ENCODE data around the gene C16orf87.
A peak's percentile ranks its signal among the peaks of the same experiment; 100 is the strongest.

C16orf87 gene

DNA sequence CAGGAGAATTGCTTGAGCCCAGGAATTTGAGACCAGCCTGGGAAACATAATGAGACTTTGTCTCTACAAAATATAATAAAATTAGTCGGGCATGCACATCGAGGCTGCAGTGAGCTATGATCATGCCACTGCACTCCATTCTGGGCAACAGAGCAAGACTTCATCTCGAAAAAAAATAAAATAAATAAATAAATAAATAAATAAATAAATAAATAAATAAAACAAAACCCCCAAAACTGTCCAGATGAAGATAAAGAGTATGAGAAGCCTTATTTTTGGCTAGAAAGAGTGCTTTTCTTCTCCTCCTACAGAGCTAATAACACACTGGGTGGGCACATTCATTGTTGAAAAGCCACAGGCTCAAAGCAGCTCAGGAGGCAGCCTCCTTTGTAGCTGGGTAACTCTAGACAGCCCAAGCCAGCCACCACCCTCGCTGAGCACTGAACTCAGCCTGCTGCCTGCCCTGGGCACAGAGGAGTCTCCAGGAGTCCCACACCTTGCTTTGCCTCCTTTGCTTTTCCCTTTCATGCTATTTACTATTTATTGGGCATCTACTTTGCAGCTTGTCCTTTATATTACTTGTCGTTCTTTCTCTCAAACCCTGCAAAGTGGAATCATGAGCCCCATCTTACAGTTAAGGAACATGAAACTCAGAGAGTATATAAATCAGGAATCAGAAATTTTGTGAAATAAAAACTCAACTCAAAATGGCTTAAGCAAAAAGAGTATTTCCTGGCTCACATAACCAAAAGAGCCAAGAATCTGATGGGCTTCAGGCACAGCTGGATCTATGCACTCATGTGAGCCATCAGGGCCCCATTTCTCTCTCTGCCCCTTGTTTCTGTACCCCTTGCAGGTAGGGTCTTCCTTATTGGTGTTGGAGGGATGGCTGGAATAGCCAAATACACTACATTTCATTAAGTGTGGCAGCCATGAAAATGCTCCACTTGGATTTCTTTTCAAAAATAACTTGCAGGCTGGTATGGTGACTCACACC, 18.1 kb upstream of the C16orf87 start:
- in situ Hi-C loops (cut with HindIII; ENCODE audit: low pct_ligation_motif_present, low pct_unique_long_range_greater_than_20kb, low sequenced_read_pairs) = no loop called here

DNA sequence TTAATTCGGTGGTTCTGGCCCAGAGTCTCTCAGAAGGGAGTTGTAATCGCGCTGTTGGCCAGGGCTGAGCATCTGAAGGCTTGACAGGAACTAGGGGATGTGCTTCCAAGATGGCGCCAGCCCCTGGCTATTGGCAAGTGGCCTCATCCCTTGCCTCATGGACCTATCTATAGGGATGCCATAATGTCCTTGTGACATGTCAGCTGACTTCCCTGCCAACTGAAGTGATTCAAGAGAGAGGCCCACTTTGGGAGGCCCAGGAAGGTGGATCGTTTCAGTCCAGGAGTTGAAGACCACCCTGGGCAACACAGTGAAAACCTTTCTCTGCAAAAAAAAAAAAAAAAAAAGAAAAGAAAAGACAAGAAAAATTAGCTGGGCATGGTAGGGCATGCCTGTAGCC, 15.0 kb upstream of the C16orf87 start:
- in situ Hi-C loops (cut with HindIII; ENCODE audit: low pct_ligation_motif_present, low pct_unique_long_range_greater_than_20kb, low sequenced_read_pairs) = no loop called here
- no peak for DNase-seq

More for the DNA sequence above, 18.1 kb upstream of the C16orf87 start:
- DNase-seq = no peak

DNA sequence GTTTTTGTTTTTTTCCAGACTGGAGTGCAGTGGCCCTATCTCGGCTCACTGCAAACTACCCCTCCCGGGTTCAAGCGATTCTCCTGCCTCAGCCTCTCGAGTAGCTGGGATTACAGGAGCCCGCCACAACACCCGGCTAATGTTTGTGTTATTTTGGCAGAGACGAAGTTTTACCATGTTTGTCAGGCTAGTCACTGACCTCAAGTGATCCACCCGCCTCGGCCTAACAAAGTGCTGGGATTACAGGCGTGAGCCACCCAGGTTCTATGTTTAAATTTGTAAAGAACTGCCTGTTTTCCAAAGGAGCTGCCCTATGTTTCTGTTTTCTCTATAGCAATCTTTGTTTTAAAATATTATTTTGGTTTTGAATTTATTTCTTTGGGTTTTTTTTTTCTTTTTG, 13.8 kb upstream of the C16orf87 start:
- in situ Hi-C loops (cut with HindIII; ENCODE audit: low pct_ligation_motif_present, low pct_unique_long_range_greater_than_20kb, low sequenced_read_pairs) = no loop called here
- no peak for DNase-seq

DNA sequence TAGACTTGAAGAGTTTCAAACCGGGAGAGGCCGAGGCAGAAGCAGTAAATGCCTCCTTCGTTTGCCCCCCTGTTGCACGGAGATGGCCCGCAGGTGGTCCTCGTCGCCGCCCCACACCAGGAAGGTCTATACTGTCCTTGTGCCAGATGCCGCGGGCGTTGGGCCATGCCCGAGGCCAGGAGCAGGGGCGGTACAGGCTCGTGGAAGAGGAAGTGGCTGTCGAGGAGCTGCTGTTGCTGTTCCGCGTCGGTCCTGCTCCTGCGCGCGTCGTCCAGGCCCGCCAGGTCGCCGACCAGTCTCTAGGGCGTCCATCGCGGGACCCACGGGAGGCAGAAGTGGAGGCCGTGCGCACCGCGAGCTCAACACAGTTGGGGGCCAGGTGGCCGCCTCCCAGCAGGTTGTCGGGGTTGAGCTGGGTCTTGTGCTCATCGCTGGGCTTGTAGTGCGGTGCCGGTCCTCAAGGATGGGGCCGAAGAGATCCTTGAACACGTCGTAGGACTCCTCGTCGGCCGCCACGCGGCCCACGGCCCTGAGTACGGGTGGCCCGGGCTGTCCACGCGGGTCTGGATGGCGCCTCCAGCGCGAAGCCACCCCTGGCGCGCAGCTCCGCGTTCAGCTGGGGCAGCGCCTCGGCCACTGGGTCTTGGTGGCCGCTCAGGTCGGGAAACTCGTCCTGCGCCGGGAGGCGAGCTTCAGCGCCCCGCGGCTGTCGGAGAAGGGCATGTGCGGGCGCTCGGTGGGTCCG, 13.1 kb upstream of the C16orf87 start:
- in situ Hi-C loops (cut with HindIII; ENCODE audit: low pct_ligation_motif_present, low pct_unique_long_range_greater_than_20kb, low sequenced_read_pairs) = no loop called here
- no peak for DNase-seq

DNA sequence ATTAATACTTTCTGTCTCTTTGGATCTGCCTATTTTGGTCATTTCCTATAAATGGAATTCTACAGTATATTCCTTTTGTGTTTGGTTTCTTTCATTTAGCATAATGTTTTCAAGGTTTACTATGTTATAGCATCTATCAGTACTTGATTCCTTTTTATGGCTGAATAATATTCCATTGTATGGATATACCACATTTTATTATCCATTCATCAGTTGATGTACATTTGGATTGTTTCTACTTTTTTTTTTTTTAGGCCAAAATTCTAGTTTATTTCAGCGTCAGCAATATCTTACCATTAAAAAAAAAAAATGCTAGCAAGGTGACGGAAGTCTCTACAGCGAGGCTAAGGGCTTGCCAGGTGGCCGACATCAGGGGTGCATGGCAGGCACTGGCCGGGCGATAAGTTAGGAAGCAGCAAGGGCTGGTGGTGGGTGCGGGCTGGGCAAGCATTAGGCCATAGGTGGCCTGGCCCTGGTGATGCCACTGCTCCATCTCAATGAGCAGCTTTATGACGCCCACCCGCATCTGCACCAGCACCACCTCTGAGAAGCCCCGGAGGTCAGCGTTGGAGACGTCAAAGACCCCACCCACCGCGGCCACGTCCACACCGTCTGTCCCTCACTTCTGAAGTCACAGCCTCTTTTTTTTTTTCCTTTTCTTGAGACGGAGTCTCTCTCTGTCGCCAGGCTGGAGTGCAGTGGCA, 11.4 kb upstream of the C16orf87 start:
- no peak for DNase-seq
- in situ Hi-C loops (cut with HindIII; ENCODE audit: low pct_ligation_motif_present, low pct_unique_long_range_greater_than_20kb, low sequenced_read_pairs) = no loop called here

DNA sequence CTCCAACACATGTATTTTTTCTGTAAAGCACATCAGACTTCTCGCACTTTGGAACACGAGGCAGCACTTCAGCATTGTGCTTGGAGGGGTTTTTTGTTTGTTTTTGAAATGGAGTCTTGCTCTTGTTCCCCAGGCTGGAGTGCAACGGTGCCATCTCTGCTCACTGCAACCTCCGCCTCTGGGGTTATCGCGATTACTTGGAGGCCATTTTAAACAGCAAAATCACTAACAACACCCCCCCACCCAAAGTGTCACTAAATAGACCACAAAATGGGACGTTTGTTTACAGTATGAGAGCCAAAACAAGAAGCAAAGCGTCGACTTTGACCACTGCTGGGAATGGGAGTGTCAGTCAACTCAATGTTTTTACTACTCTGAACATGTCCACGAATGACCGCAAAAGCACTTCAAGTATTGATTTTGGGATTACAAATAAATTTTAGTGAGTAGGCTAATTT, 9.0 kb upstream of the C16orf87 start:
- DNase-seq = no peak
- in situ Hi-C loops (cut with HindIII; ENCODE audit: low pct_ligation_motif_present, low pct_unique_long_range_greater_than_20kb, low sequenced_read_pairs) = no loop called here

DNA sequence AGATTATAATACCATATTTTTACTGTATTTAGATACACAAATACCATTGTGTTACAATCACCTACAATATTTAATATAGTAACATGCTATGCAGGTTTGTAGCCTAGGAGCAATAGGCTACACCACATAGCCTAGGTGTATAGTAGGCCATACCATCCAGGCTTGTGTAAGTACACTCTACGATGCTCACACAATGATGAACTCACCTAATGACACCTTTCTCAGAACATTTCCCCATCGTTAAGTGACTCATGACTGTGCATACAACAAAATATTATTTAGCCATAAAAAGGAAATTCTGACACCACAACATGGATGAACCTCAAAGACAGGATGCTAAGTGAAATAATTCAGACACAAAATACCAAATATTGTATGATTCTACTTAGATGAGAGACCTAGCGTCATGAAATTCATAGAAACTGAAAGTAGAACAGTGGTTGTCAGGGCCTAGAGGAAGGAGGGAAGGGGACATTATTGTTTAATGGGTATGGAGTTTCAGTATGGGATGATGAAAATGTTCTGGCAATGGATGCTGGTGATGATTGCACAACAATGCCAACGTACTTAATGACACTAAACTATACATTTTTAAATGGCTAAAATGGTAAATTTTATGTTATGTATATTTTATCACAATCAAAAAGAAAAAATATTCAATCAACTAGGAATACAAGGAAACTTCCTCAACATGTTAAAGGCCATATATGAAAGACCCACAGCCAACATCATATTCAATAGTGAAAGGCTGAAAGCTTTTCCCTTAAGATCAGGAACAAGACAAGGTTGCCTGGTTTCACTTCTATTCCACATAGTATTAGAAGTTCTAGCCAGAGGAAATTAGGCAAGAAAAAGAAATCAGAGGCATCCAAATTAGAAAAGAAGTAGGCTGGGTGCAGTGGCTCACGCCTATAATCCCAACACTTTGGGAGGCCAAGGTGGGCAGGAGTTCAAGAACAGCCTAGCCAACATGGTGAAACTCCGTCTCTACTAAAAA, 5.9 kb upstream of the C16orf87 start:
- DNase-seq = no peak
- in situ Hi-C loops (cut with HindIII; ENCODE audit: low pct_ligation_motif_present, low pct_unique_long_range_greater_than_20kb, low sequenced_read_pairs) = no loop called here

DNA sequence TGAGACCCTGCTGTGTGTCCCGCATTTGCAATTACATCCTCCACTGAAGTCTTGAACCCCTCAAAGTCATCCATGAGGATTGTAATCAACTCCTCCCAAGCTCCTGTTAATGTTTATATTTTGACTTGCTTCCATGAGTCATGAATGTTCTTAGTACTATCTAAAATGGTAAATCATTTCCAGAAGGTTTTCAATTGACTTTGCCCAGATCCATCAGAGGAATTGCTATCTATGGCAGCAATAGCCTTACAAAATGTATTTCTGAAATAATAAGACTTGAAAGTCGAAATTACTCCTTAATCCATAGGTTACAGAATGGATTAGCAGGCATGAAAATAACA, 2.5 kb upstream of the C16orf87 start:
- in situ Hi-C loops (cut with HindIII; ENCODE audit: low pct_ligation_motif_present, low pct_unique_long_range_greater_than_20kb, low sequenced_read_pairs) = no loop called here
- peak; percentile 86 for DNase-seq

DNA sequence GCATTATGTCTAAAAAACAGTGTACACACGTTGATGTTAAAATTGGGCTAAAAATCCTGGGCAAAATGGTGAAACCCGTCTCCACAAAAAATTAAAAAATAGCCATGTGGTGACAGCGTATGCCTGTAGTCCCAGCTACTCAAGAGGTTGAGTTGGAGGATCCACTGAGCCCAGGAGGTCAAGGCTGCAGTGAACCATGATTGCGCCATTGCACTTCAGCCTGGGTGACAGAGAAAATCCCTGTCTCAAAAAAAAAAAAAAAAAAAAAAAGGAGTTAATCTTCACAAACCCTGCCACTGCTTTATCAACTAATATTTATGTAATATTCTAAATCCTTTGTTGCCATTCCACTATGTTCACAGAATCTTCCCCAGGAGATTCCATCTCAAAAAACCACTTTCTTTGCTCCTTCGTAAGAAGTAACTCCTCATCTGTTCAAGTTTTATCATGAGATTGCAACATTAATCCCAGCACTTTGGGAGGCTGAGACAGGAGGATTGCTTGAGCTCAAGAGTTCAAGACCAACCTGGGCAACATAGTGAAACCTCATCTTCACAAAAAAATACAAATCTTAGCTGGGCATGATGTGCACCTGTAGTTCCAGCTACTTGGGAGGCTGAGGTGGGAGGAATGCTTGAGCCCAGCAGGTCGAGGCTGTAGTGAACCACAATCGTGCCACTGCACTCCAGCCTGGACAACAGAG, 1.9 kb upstream of the C16orf87 start:
- peak; percentile 30 for DNase-seq
- in situ Hi-C loops (cut with HindIII; ENCODE audit: low pct_ligation_motif_present, low pct_unique_long_range_greater_than_20kb, low sequenced_read_pairs) = no loop called here

DNA sequence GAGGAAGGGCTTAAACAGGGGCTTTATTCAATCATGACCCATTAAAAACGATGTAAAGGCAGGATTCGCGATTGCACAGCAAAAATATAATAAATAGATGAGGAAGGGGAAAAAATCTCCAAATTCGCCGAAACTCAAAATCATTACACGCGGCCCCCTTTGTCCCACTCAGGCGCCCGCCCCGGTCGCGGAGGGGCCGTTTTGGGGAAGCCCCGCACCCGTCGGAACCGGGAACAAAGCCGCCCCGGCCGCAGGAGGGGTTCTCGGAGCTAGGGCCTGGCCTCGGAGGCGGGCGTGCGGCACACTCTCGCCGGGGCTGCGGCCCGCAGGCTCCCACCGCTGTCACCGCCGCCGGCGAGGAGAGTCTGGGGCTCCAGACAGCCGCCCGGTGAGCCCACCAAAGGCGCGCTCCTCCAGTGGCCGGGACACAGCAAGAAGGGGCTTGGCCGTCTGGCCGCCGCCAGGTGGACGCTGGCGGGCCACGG, 521 bp downstream of the C16orf87 start:
- DNase-seq = peak; percentile 37

DNA sequence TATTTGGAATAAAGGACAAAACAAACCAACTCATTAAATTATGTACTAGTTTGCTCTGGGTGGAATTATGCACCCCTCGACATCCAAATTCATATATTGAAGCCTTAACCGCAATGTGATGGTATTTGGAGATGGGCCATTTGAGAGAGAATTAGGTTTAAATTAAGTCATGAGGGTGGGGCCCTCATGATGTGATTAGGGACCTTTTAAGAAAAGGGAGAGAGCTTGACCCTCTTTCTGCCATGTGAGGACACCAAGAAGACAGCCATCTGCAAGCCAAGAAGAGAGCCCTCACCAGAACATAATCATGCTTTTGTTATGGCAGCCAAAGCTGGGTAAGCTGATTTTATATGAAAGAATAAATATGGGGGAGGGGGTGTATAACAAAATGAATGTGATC, 2.0 kb downstream of the C16orf87 start:
- DNase-seq = no peak
- in situ Hi-C loops (cut with HindIII; ENCODE audit: low pct_ligation_motif_present, low pct_unique_long_range_greater_than_20kb, low sequenced_read_pairs) = no loop called here

More for the DNA sequence above, 521 bp downstream of the C16orf87 start:
- in situ Hi-C loops (cut with HindIII; ENCODE audit: low pct_ligation_motif_present, low pct_unique_long_range_greater_than_20kb, low sequenced_read_pairs) = no loop called here

DNA sequence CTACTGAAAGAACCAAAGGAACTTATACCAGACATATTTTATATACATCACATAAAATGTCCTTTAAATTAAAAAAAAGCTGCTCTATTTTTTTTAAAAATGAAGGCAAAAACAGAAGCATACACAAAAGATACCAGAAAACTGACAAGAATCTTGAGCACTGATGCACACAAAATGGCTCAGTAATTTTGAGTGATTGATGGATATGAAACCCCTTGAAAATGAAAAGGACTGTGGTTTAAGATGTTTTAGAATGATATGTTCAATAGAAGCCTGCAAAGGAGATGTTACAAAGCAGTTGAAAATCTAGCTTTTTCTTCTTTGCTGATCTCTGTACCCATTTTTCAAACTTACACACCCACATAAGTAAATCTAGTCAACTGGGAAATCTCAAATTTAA, 2.7 kb downstream of the C16orf87 start:
- no peak for DNase-seq

DNA sequence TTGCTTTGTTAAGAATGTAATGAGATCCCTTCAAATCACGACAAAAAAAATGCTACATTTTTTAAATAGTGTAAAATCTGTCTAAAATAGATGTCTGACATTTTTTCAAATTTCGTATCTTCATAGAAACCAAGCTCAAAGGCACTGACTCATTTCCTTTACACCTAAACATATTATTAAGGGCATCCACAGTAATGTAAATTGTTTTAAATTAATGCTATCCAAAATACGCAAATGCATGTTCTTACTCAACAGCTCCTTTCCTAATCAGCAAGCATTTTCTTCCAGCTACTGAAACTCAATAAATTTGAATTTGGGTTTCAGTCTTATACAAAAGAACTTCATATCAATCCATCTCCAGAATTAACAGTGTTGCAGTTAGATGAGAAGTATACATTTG, 4.3 kb downstream of the C16orf87 start:
- in situ Hi-C loops (cut with HindIII; ENCODE audit: low pct_ligation_motif_present, low pct_unique_long_range_greater_than_20kb, low sequenced_read_pairs) = no loop called here
- DNase-seq = no peak

More for the DNA sequence above, 2.7 kb downstream of the C16orf87 start:
- in situ Hi-C loops (cut with HindIII; ENCODE audit: low pct_ligation_motif_present, low pct_unique_long_range_greater_than_20kb, low sequenced_read_pairs) = no loop called here

DNA sequence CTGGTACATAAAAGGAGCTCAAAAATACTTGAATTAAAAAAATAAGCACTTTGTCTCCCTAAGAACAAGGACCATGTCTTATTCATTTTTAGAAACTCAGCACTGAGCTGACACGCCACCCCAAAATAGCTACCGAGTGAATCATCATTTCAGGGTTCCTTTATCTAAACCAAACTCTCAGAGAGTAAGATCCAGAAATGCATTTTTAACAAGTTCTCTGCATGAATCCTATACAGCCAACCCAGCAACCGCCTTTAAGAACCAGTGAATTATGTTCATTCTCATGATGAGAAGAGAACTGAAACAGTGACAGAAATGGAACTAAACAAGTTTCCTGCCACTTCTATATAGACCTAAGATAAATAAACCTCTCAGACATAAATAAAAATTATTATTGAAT, 8.7 kb downstream of the C16orf87 start:
- DNase-seq = no peak
- in situ Hi-C loops (cut with HindIII; ENCODE audit: low pct_ligation_motif_present, low pct_unique_long_range_greater_than_20kb, low sequenced_read_pairs) = no loop called here

DNA sequence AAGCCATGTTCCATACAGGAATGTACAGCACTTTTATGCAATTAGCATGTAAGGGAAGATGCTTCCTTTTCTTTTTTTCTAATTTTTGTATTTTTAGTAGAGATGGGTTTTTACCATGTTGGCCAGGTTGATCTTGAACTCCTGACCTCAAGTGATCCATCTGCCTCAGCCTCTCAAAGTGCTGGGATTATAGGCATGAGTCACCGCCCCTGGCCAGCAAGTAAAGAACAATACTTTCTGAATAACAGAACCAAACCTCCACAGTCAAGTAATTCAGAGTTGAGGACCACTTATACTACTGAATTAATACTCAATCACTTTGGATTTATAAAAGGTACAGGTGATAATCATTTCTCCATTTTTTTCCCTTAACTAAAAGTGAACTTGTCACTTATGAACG, 13.0 kb downstream of the C16orf87 start:
- DNase-seq = no peak
- in situ Hi-C loops (cut with HindIII; ENCODE audit: low pct_ligation_motif_present, low pct_unique_long_range_greater_than_20kb, low sequenced_read_pairs) = no loop called here

DNA sequence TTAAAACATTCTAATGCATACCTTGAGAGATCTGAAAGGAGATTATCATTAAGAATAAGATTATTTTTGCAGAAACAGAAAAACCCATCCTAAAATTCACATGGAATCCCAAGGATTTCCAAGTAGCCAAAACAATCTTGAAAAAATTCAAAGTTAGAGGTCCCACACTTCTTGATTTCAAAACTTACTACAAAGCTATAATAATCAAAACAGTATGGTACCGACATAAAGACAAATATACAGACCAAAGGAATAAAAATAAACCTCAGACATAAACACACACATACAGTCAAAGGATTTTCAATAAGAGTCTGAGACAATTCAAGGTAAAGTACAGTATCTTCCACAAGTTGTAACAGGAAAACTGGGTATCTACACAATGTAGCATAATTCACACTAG, 16.2 kb downstream of the C16orf87 start:
- in situ Hi-C loops (cut with HindIII; ENCODE audit: low pct_ligation_motif_present, low pct_unique_long_range_greater_than_20kb, low sequenced_read_pairs) = no loop called here
- DNase-seq = no peak

DNA sequence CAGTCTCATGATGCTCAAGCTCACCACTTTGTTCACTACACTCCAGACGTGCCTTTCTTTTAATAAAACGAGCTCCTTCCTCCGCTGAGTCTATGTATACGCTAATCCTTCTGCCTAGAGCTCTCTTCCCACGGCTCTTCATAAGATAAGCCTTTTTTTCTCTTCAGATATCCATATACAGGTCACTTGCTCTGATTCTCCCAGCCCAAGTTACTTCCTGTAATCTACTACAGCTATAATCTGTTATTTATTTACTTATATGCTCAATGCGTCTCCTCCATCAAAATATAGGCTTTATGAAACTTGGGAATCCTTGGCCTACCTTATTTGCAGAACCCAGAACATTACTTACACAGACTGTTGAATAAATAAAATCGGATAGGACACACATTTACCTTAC, 17.4 kb downstream of the C16orf87 start:
- in situ Hi-C loops (cut with HindIII; ENCODE audit: low pct_ligation_motif_present, low pct_unique_long_range_greater_than_20kb, low sequenced_read_pairs) = no loop called here
- DNase-seq = no peak

All from ACHN (cell line).